Embryonic facial prominence (tissue), 1 donor: ENCODE data around the gene MYO16.

ENCODE experiments used
- DNase-seq: peaks from one replicate; pipeline ENCODE4 v3.0.0-alpha.2; 2016; ENCODE audit errors: extremely low spot score

Gene MYO16

DNA sequence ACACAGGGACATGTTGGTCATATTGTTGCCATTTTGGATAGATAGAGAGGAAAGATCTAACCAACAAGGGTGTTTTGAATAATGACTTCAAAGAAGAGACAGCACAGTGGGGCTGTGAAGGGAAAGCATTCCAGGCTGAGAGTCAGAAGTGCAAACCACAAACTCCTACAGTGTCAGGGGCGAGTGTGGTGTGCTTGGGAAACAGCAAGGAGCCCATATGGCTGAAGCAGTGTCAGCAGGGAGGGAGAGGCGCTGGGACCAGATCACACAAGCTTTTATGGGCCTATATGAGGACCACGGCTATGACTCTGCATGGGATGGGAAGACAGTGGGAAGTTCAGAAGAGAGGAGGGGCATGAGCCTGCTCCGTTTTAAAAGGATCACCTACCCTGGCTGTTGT is 166.4 kb downstream of the MYO16 start:
- no peak for DNase-seq

DNA sequence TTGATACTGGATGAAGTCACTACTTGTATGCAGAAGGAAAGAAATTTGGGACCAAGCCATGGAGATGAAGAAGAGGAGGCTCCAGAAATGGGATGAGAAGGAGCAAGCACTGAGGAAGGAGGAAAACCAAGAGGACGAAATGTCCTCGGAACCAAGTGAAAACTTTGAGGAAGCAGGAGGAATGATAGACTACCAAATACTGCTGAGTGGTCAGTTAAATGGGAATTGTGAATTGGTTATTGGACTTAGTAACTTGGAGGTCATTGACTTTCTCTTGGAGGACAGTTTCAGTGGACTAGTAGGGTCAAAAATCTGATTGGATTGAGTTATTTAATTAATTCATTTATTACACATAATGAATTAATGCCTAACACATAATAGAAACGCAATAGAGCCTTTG is 167.9 kb downstream of the MYO16 start:
- DNase-seq, result no peak

DNA sequence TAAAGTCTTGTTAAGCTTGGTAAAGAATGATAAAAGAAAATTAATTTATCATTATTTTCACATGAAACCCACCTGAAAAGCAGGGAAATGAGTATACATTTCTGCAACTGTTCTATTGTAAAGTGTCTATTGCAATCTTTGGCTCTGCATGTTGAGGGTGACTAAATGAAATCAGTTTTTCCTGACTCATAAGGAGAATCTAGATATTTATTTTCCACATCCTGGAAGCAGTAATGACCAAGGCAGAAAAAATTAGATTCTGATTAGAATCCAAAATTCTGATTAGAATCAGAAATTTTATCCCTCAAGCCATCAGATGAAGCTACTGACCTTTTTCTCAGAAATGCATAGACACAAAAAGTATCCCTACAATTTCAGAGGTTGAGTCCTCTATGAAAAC is 178.4 kb downstream of the MYO16 start:
- no peak for DNase-seq

DNA sequence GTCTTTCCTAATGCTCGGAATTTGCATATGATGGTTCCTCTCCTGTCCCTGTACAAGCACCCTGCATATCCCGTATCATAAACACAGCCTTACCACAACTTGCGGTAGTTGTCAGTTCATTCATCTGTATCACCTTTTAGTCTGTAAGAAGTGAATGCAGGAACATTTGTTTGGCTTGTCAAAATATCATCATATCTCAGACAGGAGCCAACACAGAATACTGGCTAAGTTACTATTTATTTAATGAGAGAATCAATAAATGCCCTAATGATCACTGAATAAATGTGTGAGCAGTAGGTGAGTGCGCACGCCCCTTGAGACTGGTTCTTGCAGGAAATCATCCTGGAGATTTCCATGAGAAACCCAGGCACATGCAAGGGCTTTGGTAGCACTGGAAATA is 182.8 kb downstream of the MYO16 start:
- no peak for DNase-seq

DNA sequence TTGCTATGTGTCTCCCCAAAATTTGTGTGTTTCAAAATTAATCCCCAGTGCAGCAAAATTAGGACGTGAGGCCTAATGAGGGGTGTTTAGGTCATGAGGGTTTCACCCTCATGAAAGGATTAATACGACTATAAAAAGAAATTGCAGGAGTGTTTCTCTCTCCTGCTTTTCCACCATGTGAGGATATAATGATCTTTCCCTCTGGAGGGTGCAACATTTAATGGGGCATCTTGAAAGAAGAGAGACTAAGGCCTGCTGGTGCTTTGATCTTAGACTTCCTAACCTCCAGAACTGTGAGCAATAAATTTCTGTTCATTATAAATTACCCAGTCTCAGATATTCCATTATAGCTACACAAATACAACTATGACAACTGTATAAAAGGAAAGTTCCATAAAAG is 183.2 kb downstream of the MYO16 start:
- no peak for DNase-seq

DNA sequence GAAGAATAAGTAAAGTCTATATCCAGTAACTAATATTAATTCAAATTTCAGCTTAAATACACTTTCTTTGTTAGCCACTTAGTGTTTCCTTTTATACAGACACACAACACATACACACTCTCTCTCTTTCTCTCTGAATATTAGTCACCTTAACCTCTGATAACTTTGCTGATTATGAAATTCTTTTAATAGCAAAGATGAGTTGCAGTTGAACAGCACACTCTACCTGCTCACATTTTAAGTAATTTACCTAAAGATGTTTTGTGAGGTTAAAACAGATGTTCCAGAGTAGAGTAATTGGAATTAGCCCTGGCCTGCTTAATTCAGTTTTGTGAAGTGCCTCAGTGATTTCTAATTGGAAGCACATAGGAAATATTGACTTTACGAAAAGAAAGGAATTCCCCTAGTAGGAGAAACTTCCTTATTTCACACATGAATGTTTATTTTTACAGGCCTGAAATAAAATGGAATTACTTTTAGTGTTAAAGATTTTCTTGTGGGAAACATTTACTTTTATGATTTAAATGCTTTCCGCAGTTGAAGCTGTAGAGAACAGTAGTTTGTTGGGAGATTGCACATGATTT is 184.3 kb downstream of the MYO16 start:
- no peak for DNase-seq

DNA sequence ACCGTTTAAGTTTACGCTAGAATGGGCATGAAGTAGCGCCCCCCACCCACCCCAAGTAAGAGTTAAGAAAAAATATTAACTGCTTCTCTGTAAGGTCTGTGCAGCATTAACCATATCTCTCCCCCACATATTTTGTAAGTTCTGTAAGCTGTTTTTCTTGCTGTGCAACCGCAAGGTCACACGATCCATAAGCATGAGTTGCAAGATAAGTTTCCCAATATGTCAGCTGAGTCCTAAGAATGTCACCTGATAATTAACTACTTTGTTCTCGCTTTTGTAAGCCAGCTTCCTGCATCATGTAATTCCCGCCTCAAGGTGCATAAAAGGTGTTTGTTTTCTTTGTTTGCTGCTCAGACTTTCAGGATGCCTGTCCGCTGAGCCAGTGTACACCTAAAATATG is 187.0 kb downstream of the MYO16 start:
- no peak for DNase-seq

DNA sequence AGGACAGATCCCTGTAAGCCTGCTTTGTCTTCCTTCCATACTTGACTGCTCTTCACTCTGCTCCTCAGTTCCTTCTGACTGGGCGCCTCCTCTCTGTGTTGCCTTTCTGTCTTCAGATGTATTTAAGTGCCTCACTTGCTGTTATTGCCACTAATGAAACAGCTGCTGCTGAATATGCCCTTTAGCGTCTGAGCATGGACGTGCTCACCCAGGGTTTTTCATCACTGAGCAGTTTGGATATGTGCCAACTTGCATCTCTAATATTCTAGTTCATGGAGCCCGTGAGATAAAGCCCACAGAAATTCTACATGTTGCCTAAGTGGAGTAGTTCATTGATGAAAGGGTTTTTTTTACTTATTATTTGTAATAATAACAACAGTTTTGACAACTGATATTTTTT is 198.2 kb downstream of the MYO16 start:
- DNase-seq, result no peak

DNA sequence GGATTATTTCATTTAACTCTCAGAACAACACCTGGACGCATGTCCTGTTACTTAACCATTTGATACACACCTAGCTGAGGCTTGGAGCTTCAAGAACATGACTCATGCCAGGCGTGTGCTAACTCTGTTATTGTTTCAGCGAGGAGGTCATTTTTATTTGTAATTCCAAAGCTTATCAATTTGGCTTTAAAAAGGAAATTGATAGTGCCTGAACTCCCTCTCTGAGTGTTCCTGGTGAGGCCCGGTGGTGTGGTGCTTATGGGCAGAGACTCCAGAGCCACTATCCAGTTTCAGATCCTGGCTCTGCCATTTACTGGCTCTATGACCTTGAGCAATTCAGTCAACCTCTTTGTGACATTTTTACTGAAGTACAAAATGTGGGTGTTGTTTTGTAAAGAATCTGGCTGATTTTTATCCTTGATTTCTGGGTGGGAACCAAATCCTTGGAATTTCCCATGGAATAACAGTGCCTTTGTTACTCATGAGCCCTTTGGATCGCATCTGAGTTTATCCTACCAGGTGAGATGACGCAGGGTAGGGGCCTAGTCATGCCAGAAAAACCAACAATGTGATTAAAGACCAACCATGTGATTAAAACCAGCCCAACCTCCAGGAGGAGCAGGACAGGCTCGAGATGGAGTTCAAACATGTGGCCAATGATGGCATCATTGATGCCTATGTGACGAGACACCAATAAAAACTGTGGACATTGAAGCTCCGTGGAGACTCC is 198.8 kb downstream of the MYO16 start:
- DNase-seq, result no peak

DNA sequence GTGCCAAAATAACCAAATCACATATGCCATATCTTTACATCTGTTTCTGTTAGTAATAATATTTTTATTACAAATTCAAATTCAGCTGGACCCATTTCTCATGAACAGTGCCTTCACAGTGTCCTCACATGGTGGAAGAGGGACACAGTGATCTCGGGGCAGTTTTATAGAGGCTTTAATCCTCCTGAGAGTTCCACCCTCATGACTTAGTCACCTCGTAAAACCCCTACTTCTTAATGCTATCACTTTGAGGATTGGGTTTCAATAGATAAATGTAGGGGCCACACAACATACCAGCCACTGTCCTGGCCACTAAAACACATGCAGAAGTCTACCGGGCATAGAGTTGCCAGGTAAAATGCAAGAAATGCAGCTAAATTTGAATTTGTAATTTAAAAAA is 201.5 kb downstream of the MYO16 start:
- no peak for DNase-seq

DNA sequence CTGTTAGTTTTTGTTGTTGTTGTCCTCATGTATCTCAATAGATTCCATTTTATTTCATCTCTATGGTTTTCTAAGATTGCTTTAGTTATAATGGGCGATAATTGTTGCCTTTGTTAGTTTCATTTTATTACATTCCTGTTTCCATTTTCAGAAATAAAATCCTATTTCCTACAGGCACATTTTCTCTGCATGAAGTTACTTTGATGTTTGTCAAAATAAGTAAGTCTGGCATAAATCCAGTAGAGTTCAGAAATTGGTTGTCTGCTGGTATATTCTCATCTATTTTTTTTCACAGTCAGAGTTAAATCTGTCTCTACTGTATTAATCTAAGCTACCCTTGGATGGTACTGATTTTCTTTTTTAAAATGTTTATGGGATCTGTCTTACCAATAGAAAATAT is 204.1 kb downstream of the MYO16 start:
- no peak for DNase-seq

DNA sequence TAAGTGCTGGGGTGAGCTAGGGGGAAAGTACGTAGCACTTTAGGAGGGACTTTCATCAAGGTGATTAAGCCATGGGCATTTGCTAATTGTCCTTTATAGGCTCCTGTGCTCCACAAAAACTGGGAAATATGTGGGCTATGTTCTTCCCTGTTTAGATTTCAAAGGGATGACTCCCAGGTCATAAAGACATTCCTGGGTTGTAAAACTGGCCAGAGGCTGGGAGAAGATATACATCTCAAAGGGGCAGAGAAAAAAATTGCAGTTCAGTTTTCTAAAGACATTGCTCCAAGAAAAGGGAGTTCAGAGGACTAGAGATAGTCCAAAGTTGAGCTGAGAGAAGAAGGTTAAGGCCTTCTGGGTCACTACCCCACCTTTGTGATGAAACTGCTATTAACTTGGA is 204.8 kb downstream of the MYO16 start:
- no peak for DNase-seq

DNA sequence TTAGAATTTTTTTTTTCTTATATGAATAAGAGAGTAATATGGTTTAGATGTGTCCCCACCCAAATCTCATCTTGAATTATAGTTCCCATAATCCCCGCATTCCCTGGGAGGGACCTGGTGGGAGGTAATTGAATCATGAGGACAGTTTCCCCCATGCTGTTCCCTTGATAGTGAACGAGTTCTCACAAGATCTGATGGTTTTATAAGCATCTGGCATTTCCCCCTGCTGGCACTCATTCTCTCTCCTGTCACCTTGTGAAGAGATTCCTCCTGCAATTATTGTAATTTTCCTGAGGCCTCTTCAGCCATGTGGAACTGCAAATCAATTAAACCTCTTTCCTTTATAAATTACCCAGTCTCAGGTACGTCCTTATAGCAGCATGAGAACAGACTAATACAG is 205.7 kb downstream of the MYO16 start:
- DNase-seq, result no peak

DNA sequence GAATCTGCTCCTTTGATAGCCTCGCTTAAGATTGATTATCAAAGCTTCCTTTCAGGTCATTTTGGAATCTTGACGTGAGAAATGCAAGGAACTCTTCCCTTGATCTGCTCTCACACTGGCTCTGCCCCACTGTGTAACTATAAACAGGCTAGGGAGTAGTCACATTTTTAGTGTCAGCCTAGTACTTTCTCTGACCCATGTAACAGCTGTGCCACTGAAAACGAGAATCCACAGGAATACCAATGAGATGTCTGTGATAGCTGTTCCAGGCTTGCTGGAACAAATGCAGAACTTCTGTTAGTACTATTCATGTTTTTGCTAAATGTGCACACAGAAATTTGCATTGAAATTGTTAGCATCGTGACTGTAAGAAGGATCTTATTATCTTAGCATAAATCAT is 221.3 kb downstream of the MYO16 start:
- peak; percentile 6 for DNase-seq

DNA sequence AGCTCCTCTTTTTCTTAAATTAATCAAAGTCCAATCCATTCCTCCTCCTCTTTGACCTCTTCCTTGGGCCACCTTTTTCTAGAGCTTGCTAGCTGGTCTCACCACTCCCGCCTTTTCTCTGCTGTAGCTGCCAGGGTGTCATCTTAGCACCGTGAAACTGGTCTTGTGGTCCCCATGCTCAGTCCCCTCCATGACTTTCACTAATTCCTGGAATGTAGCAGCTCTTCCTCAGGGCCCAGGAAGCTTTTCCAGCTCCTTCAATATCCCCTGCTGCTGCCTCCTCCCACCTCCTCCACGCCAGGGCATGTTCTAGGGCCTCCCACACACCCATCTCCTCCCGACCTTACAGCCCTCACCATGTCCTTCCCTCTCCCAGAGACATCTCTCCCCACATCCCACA is 222.2 kb downstream of the MYO16 start:
- no peak for DNase-seq

DNA sequence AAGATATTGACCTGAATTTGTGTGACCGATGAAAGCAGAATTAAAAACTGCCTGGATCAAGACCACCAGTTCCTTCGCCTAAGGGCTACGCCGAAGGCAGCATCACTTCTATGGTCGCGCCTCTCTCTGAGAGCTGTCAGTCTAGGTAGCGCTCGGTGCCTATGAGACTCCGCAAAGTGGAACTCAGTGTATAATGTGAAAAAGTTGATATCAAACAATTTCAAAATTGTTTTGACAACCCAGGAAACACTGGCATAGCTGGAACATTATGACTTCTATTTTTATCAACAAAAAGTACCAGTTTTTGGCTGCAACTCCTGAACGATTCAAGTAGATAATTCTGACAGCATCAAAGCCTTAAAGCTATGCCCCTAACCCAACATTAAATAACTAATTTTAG is 223.6 kb downstream of the MYO16 start:
- no peak for DNase-seq

DNA sequence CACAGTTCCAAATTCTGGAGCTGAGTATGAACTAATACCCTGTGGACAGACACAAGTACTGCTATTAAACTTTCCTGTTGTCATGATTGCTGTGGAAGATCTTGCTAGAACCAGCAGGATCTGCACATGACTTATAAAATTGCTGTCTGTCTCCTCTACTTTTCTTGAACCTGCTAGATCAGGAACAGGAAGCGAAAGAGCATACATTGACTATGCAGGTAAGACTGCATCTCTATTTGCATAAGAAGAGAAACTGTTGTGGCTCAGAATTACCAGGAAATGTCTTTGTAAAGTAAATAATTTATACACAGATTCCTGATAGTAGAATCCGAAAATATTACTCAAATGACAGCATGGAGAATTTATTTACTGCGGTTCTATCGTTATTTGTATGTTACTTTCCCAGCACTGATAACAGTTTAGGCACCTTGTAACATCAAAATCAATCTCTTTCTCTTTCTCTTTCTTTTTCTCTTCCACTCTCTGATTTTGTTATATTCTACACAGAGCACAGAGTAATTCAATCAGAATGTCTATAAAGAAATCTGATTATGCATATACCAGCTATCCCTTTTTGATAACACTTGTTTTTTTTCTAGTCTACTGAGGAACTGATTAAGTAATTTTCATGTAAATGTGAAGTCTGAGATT is 226.5 kb downstream of the MYO16 start:
- DNase-seq, result no peak

DNA sequence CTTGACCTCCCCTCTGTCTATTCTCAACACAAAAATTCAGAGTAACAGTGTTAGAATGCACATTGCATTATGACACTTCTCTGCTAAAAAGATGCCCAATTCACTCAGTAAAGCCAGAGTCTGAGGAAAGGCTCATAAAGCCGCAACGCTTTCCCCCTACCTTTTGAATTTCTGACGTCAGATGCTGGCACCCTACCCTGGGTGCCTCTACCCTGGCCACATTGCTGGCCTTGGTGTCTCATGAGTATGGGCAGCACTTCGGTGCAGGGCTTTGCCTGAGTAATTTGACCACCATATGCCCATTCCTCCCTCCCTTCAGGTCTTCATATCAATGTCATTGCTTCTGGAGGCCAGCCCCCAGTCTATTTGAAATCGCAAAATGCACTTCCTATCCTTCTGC is 229.3 kb downstream of the MYO16 start:
- no peak for DNase-seq

DNA sequence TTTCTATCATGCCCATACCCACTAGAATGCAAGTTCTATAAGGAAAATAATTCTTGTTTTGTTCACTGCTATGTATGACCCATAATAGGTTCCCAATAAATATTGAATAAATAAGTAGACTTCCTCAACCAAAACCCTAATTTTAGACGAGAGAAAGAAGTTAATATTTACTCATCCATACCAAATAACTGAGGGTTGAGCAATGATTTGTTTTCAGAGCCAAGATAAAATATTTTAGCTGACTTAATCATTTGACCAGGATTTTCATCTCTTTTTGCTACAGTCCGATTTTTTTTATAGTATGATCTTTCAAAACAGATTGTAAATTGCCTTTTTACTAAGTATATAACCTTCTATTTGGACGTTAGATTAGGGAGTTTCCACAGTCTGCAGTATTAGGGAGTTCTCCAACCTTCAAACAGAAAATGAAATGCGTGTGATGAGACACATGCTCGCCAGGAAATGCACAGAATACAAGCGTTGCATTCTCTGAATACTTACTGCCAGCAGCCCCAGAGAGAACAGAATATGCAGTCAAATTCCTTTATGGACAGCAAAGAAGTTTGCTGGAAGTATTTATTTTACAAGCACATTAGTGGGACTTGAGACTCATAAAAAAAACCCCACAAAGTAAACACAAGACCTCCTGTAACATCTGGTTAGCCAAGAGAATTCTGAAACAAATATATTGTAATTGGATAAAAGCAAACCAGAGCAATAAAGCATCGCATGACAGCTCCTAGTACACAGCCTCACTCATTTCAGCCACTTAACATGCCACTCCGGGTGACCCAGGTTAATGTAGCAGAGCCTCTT is 230.0 kb downstream of the MYO16 start:
- no peak for DNase-seq

DNA sequence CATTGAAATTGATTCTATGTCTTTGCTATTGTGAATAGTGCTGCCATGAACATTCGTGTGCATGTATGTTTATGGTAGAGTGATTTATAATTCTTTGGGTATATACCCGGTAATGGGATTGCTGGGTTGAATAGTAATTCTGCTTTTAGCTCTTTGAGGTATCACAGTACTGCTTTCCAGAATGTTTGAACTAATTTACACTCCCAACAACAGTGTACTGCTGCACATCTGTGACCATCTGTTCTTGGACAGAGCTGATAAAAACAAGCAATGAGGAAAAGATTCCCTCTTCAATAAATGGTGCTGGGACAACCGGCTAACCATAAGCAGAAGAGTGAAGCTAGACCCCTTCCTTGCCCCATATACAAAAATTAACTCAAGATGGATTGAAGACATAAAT is 231.0 kb downstream of the MYO16 start:
- DNase-seq, result no peak

DNA sequence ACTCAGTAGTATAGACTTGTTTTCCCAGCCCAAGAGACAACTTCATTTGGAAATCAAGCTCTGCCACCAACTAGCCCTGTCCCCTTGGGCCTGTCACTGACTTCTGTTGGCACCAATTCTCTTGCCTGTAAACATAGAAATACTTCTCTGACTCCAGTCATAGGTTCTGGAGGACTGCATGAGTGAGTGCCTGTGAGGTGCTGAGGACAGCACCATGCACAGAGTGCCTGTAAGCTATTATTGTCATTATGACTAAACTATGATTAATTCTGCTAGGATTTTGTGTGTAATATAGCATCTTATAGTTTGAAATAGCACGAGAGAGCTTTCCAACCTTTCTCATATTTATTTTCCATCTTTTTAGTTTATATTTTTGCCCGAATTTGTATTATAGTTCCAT is 247.9 kb downstream of the MYO16 start:
- no peak for DNase-seq

DNA sequence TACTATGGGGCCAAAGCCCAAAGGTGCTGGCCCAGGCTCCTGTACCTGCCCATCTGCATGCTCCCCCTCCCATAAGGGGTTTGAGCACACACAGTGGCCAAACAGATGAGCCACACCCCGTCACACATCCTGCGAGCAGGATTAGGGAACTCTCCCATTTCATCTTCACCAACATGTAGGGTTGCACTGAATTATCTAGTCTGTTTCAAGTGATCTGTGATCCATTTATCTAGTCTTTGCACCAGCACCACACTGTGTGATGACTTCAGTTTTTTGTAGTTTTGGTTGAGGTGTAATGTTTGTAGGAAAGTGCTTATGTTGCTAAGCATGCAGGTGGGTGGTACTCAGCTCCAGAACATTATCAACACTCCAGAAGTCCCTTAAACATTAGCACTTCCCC is 249.3 kb downstream of the MYO16 start:
- no peak for DNase-seq
